Gastroesophageal sphincter (tissue), 4 donors: Measurements from ENCODE around the gene SP140. TPM values are rescaled to one million over a fixed set of nuclear protein-coding genes. Genes with fewer than 3 reads are reported as not detected.
"Not testable (repeated sequence)": the region's sequence is repeated elsewhere in the genome, so short reads cannot be mapped to it uniquely, and the experiment has no call there.

ENCODE experiments used
- ATAC-seq: fragments of 150-250 bp; one replicate; pipeline ENCODE4 v1.9.1; 2016; ENCODE audit warnings: mild to moderate bottlenecking, moderate library complexity
- H3K27ac ChIP-seq, 4 donors: fragments of 200-600 bp; sonication (generic) in 3 of 4; 1 replicate in 3 of 4; 2 replicates in 1 of 4; pipeline ENCODE4 v1.5.1; 2016 to 2019
- H3K27me3 ChIP-seq: fragments of 200-600 bp; sonication (generic); one replicate; pipeline ENCODE4 v1.5.1; 2019
- H3K36me3 ChIP-seq, 2 donors: fragments of 200-600 bp; sonication (generic); one replicate each; pipeline ENCODE4 v1.5.1; 2019; ENCODE audit warnings: control low read depth in 1 of 2
- H3K4me1 ChIP-seq, 3 donors: fragments of 200-600 bp; sonication (generic); 1 replicate in 2 of 3; 2 replicates in 1 of 3; pipeline ENCODE4 v1.5.1; 2016 to 2019; ENCODE audit warnings: control low read depth in 2 of 3
- H3K4me3 ChIP-seq, 2 donors: fragments of 200-600 bp; sonication (generic); one replicate each; pipeline ENCODE4 v1.5.1; 2019; ENCODE audit warnings: mild to moderate bottlenecking in 1 of 2, moderate library complexity in 1 of 2
- H3K9me3 ChIP-seq, 3 donors: fragments of 200-600 bp; sonication (generic); one replicate each; pipeline ENCODE4 v1.5.1; 2017 to 2019; ENCODE audit warnings: control low read depth in 2 of 3
- EP300 ChIP-seq: sonication (generic); formaldehyde crosslinking; IDR thresholded peaks from one replicate; pipeline ENCODE4 v1.6.1; 2017; ENCODE audit warnings: antibody characterized with exemption, mild to moderate bottlenecking
- POLR2A ChIP-seq, 2 donors: fragments of 450-650 bp; IDR thresholded peaks; one replicate each; pipeline ENCODE4 v1.6.1; 2017; ENCODE audit warnings: antibody characterized with exemption in 2 of 2, mild to moderate bottlenecking in 2 of 2, moderate library complexity in 1 of 2
- POLR2AphosphoS5 ChIP-seq: sonication (generic); formaldehyde crosslinking; IDR thresholded peaks from one replicate; pipeline ENCODE4 v1.6.1; 2017; ENCODE audit warnings: antibody characterized with exemption
- WGBS, 2 donors: methylation state at CpG; one replicate each; pipeline ENCODE4 v1.1.5; 2018; ENCODE audit warnings: low coverage in 1 of 2; 5-methylcytosine and 5-hydroxymethylcytosine counted together
- total RNA-seq, 4 donors: library from RNA; depleted of rRNA; stranded (reverse); fragments of >200 nt; gene quantifications; one replicate each; pipeline ENCODE4 v1.1.0, GENCODE V29; 2016
- TF ChIP-seq, protein P1 (sequence below), 4 experiments: fragments of 200-600 bp in 2 of 4; fragments of 450-650 bp in 2 of 4; sonication (generic) in 1 of 4; IDR thresholded peaks; one replicate each; pipeline ENCODE4 v1.5.1; 2017 to 2019; ENCODE audit warnings: antibody characterized with exemption in 4 of 4, mild to moderate bottlenecking in 2 of 4, moderate library complexity in 2 of 4

SP140 gene
- total RNA-seq, 4 donors from 2014 or later: 0.92 to 2.3 (median 2.0) TPM; not detected in 1

DNA sequence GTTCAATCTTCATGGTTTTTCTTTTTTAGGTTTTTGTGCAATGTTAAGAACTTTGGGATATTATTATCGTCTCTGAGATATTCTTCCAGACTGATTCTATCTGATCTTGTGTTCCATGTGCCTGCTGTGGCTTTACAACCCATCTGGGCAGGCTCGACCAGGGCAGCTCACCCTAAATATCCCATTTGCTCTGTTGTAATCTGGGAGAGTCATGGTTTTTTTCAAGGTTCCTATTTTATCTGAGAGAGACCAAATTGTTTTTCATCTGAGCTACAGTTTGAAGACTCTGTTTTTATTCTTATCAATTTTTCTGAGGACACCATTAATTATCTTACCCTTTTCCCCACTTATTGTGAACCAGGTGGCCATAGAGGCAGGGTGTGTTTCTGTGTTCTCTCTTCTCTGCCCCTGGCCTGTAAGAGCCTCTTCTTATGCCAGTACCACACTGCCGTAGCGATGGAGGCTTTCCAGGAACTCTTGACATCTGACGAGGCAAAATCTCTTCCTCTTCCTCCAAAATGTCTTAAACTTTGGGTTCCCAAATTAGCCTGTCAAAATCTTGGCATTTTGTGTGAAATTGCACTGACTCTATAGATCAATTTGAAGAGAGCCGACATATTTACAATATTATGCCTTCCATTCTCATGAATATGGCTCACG is 104.5 kb downstream of the SP140 start:
- H3K9me3 ChIP-seq: no peaks in the 10 kb centered on the region
- no peak overlapping the region for H3K27ac ChIP-seq
- TF ChIP-seq POLR2A (IDR thresholded peaks at IDR 0.05): no peak
- TF ChIP-seq, protein P1, sequence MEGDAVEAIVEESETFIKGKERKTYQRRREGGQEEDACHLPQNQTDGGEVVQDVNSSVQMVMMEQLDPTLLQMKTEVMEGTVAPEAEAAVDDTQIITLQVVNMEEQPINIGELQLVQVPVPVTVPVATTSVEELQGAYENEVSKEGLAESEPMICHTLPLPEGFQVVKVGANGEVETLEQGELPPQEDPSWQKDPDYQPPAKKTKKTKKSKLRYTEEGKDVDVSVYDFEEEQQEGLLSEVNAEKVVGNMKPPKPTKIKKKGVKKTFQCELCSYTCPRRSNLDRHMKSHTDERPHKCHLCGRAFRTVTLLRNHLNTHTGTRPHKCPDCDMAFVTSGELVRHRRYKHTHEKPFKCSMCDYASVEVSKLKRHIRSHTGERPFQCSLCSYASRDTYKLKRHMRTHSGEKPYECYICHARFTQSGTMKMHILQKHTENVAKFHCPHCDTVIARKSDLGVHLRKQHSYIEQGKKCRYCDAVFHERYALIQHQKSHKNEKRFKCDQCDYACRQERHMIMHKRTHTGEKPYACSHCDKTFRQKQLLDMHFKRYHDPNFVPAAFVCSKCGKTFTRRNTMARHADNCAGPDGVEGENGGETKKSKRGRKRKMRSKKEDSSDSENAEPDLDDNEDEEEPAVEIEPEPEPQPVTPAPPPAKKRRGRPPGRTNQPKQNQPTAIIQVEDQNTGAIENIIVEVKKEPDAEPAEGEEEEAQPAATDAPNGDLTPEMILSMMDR (IDR thresholded peaks at IDR 0.05): no peak
- peaks cover 0 to 20% (median 0%) of the 10 kb centered on the region in 3 donors for H3K4me1 ChIP-seq
- ATAC-seq: no peak
- no peak overlapping the region for H3K4me3 ChIP-seq
- H3K36me3 ChIP-seq: peaks cover 0 to 19% of the 10 kb centered on the region in 2 donors
- 83 to 95% methylated on average over 7 of the region's 7 CpGs for WGBS, 2 donors
- H3K27me3 ChIP-seq: no peaks in the 10 kb centered on the region

DNA sequence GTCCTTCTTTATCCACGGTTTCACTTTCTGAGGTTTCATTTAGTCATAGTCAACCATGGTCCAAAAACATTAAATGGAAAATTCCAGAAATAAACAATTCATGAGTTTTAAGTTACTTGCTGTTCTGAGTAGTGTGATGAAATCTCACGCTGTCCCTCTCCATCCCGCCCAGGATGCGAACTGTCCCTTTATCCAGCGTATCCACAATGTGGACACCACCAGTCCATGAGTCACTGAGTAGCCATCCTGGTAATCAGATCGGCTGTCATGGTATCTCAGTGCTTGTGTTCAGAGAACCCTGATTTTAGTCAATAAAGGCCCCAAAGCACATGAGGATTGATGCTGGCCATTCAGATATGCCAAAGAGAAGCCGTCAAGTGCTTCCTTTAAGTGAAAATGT is 105.2 kb downstream of the SP140 start:
- Histone ChIP-seq H3K4me3 (no peak overlapping the region), H3K9me3 (no peaks in the 10 kb centered on the region), H3K27ac (no peak overlapping the region), H3K36me3 (peaks cover 0 to 19% of the 10 kb centered on the region in 2 donors), H3K4me1 (peaks cover 0 to 20% (median 0%) of the 10 kb centered on the region in 3 donors), H3K27me3 (no peaks in the 10 kb centered on the region)
- WGBS, 2 donors: 90 to 92% methylated on average over 3 to 6 of the region's 7 CpGs
- TF ChIP-seq POLR2AphosphoS5 (no peak), EP300 (no peak), POLR2A (IDR thresholded peaks at IDR 0.05) (no peak)
- TF ChIP-seq, protein P1 (IDR thresholded peaks at IDR 0.05): no peak
- no peak for ATAC-seq

DNA sequence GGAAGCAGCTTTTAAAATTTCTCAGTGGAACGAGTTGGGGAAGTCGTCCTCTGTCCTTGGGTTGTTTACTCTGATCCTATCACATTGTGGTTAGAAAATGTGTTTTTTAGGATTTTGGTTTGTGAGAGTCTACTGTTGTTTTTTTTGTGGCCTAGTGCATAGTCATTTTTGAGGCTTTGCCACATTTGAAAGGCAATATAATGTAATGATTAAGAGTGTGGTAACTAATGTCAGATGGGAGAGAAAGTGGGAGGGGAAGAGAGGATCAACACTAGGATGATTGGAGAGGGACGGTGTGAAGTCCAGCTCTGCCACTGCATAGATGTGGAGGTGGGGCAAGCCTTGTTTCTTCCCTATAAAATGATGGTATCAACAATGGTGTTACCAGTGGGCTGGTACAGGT is 109.9 kb downstream of the SP140 start:
- 35 to 40% methylated on average over 2 to 3 of the region's 3 CpGs for WGBS, 2 donors
- H3K27me3 ChIP-seq: no peaks in the 10 kb centered on the region
- no peak overlapping the region for H3K4me3 ChIP-seq
- no peaks in the 10 kb centered on the region for H3K9me3 ChIP-seq
- no peak for TF ChIP-seq POLR2AphosphoS5
- H3K4me1 ChIP-seq: no peaks in the 10 kb centered on the region
- ATAC-seq: no peak
- H3K27ac ChIP-seq: no peak overlapping the region
- H3K36me3 ChIP-seq: peaks cover 0 to 27% of the 10 kb centered on the region in 2 donors

DNA sequence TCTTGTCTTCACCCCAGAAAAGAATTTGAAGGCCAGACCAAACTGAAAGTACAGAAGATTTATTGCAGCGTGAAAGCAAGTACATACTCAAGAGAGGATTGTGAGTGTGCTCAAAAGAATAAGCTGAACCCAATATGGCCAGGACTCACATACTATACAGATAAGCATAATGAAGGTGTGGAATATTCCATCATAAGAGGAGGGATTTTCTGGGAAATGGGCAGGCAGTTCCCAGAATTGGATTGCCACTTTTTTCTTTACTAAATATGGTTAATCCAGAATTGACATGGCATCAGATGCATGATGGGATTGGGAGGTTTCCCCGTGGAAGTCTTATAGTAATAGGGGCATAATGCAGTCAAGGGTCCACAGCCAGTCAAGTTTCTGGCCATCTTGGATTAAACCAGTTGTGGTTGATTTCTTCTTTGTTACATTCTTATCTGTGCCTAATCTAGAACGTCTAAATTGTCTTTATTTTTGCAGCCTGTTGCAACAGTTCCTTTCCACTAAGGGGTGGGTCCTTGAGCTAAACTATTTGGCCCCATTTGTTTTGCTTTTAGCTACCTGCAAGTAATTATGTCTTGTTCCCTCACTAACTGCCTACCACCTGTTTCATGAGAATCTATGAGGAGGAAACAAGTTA is 110.4 kb downstream of the SP140 start:
- no peak for ATAC-seq
- WGBS, 2 donors: 75 to 82% methylated on average over 2 to 3 of the region's 3 CpGs
- TF ChIP-seq POLR2A (IDR thresholded peaks at IDR 0.05): no peak
- no peak for TF ChIP-seq EP300
- TF ChIP-seq POLR2AphosphoS5: no peak
- TF ChIP-seq, protein P1 (IDR thresholded peaks at IDR 0.05): no peak
- Histone ChIP-seq H3K9me3 (no peaks in the 10 kb centered on the region), H3K27me3 (no peaks in the 10 kb centered on the region), H3K27ac (no peak overlapping the region), H3K36me3 (peaks cover 0 to 27% of the 10 kb centered on the region in 2 donors), H3K4me3 (no peak overlapping the region), H3K4me1 (no peaks in the 10 kb centered on the region)

DNA sequence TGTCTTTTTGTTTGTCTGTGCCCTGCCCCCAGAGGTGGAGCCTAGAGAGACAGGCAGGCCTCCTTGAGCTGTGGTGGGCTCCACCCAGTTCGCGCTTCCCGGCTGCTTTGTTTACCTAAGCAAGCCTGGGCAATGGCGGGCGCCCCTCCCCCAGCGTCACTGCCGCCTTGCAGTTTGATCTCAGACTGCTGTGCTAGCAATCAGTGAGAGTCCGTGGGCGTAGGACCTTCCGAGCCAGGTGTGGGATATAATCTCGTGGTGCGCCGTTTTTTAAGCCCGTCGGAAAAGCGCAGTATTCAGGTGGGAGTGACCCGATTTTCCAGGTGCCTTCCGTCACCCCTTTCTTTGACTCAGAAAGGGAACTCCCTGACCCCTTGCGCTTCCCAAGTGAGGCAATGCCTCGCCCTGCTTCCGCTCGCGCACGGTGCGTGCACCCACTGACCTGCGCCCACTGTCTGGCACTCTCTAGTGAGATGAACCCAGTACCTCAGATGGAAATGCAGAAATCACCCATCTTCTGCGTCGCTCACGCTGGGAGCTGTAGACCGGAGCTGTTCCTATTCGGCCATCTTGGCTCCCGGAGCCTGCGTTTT is 116.5 kb downstream of the SP140 start:
- not testable (repeated sequence) for H3K4me3 ChIP-seq, ATAC-seq, H3K27ac ChIP-seq, H3K4me1 ChIP-seq, H3K27me3 ChIP-seq
- Histone ChIP-seq H3K36me3 (peaks cover 0 to 18% of the 10 kb centered on the region in 2 donors), H3K9me3 (peaks cover 0 to 17% (median 0%) of the 10 kb centered on the region in 3 donors)
- WGBS, 2 donors: 95% methylated on average over 14 of the region's 33 CpGs; no CpG with 5 or more reads in 1 of the 2 donors

DNA sequence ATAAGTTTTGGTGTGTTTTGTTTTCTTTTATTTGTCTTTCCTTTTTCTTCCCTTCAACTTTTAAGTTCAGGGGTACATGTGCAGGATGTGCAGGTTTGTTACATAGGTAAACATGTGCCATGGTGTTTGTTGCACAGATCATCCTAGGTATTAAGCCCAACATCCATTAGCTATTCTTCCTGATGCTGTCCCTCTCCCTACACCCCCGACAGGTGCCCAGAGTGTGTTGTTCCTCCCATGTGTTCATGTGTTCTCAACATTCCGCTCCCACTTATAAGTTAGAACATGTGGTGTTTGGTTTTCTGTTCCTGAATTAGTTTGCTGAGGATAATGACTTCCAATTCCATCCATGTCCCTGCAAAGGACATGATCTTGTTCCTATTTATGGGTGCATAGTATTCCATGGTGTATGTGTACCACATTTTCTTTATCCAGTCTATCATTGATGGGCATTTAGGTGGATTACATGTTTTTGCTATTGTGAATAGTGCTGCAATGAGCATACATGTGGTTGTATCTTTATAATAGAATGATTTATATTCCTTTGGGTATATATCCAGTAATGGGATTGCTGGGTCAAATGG is 117.6 kb downstream of the SP140 start:
- peaks cover 0 to 19% (median 0%) of the 10 kb centered on the region in 3 donors for H3K9me3 ChIP-seq
- H3K27me3 ChIP-seq, ATAC-seq, H3K27ac ChIP-seq, H3K4me1 ChIP-seq, H3K4me3 ChIP-seq: not testable (repeated sequence)
- H3K36me3 ChIP-seq: peaks cover 0 to 18% of the 10 kb centered on the region in 2 donors
- WGBS, 2 donors: 92% methylated on average over 2 of the region's 2 CpGs; no CpG with 5 or more reads in 1 of the 2 donors
